HepG2 (cell line): ENCODE measurements around the gene INO80B. TPM values are rescaled to one million over a fixed set of nuclear protein-coding genes. Genes with fewer than 3 reads are reported as not detected.
A peak's percentile ranks its signal among the peaks of the same experiment; 100 is the strongest.

Experiments used
- CREB1 ChIP-seq, 2 experiments: fragments of 450-650 bp in 1 of 2; IDR thresholded peaks; 2 replicates each; pipeline ENCODE4 v1.6.1; 2016 to 2017; ENCODE audit warnings: control low read depth in 1 of 2, mild to moderate bottlenecking in 1 of 2, missing compliant biosample characterization in 1 of 2, missing genetic modification characterization in 1 of 2
- FLYWCH1 ChIP-seq: sonication (generic); formaldehyde crosslinking; IDR thresholded peaks from 2 replicates; pipeline ENCODE4 v1.8.1; 2023; ENCODE audit warnings: mild to moderate bottlenecking, missing genetic modification reagents
- FOXJ3 ChIP-seq: sonication (generic); formaldehyde crosslinking; IDR thresholded peaks from 2 replicates; pipeline ENCODE4 v1.4.0; 2020; ENCODE audit warnings: missing genetic modification reagents, mild to moderate bottlenecking, borderline replicate concordance
- HOXD1 ChIP-seq: sonication (generic); formaldehyde crosslinking; IDR thresholded peaks from 2 replicates; pipeline ENCODE4 v1.5.0; 2020; ENCODE audit warnings: missing genetic modification reagents
- KLF15 ChIP-seq: sonication (generic); formaldehyde crosslinking; IDR thresholded peaks from 2 replicates; pipeline ENCODE4 v1.8.1; 2023; ENCODE audit warnings: borderline replicate concordance, mild to moderate bottlenecking, inconsistent platforms, missing genetic modification reagents, mixed read lengths
- MIER2 ChIP-seq: IDR thresholded peaks from 2 replicates; pipeline ENCODE4 v1.6.1; 2016; ENCODE audit warnings: missing biosample characterization, missing genetic modification reagents
- RCOR2 ChIP-seq: IDR thresholded peaks from 2 replicates; pipeline ENCODE4 v1.6.1; 2016; ENCODE audit warnings: missing biosample characterization, missing genetic modification reagents
- SMARCC2 ChIP-seq: fragments of 450-650 bp; IDR thresholded peaks from 2 replicates; pipeline ENCODE4 v1.6.1; 2017; ENCODE audit warnings: antibody characterized with exemption, mild to moderate bottlenecking
- SRY ChIP-seq: sonication (generic); formaldehyde crosslinking; IDR thresholded peaks from 2 replicates; pipeline ENCODE4 v1.8.0; 2022; ENCODE audit warnings: mild to moderate bottlenecking, missing genetic modification reagents
- TEAD3 ChIP-seq: optimal IDR thresholded peaks from 2 replicates; pipeline ENCODE3; 2016; ENCODE audit warnings: borderline replicate concordance
- ZNF17 ChIP-seq: sonication (generic); formaldehyde crosslinking; IDR thresholded peaks from 2 replicates; pipeline ENCODE4 v1.5.0; 2020; ENCODE audit warnings: mild to moderate bottlenecking, missing genetic modification reagents
- ZNF230 ChIP-seq: sonication (generic); formaldehyde crosslinking; IDR thresholded peaks from 2 replicates; pipeline ENCODE4 v1.4.0; 2020; ENCODE audit warnings: mild to moderate bottlenecking, missing genetic modification reagents
- ZNF513 ChIP-seq: sonication (generic); formaldehyde crosslinking; conservative IDR thresholded peaks from 2 replicates; pipeline ENCODE4 v1.5.0; 2020; ENCODE audit warnings: missing genetic modification reagents
- ZNF605 ChIP-seq: sonication (generic); formaldehyde crosslinking; IDR thresholded peaks from 2 replicates; pipeline ENCODE4 v1.8.0; 2022; ENCODE audit warnings: mild to moderate bottlenecking, missing genetic modification reagents
- ZNF629 ChIP-seq: sonication (generic); formaldehyde crosslinking; conservative IDR thresholded peaks from 2 replicates; pipeline ENCODE4 v1.5.0; 2020; ENCODE audit warnings: missing genetic modification reagents
- ZSCAN30 ChIP-seq: sonication (generic); formaldehyde crosslinking; IDR thresholded peaks from 2 replicates; pipeline ENCODE4 v1.5.0; 2020; ENCODE audit warnings: mild to moderate bottlenecking, missing genetic modification reagents
- polyA plus RNA-seq, 8 experiments: library from polyadenylated mRNA; depleted of rRNA in 3 of 8; stranded (reverse) in 7 of 8; unstranded in 1 of 8; fragments of >200 nt; fragmentation: Illumina TruSeq in 4 of 8; extraction: Trizol in 4 of 8; gene quantifications; 2 replicates each; pipeline versions ENCODE4 v1.2.1 to v1.2.3, GENCODE V29; 2011 to 2016; ENCODE audit warnings: low read depth in 4 of 8, missing spikeins in 1 of 8, mixed read lengths in 1 of 8; ENCODE audit not compliant: insufficient read depth in 1 of 8
- total RNA-seq, 5 experiments: library from RNA; depleted of rRNA; stranded (reverse); fragments of >200 nt; fragmentation: Illumina TruSeq; extraction: Trizol; gene quantifications; 2 replicates each; pipeline ENCODE4 v1.2.3, GENCODE V29; 2016; ENCODE audit warnings: low read depth in 1 of 5
- TF ChIP-seq, protein P1 (sequence below): sonication (generic); formaldehyde crosslinking; IDR thresholded peaks from 2 replicates; pipeline ENCODE4 v1.4.0; 2020; ENCODE audit warnings: missing genetic modification reagents
- TF ChIP-seq, protein P2 (sequence below): sonication (generic); formaldehyde crosslinking; IDR thresholded peaks from 2 replicates; pipeline ENCODE4 v1.9.0; 2021; ENCODE audit warnings: mild to moderate bottlenecking, missing genetic modification reagents
- TF ChIP-seq, protein P3 (sequence below): IDR thresholded peaks from 2 replicates; pipeline ENCODE4 v1.6.1; 2016; ENCODE audit warnings: mild to moderate bottlenecking, missing biosample characterization, missing genetic modification reagents
- TF ChIP-seq, protein P4 (sequence below): sonication (generic); formaldehyde crosslinking; IDR thresholded peaks from 2 replicates; pipeline ENCODE4 v1.8.1; 2023; ENCODE audit warnings: missing genetic modification reagents, mild to moderate bottlenecking, borderline replicate concordance

The INO80B gene
- total and polyA plus RNA-seq, 2 of the 13 experiments (the other 11 are each of a cell fraction or from before 2014, with no cell fraction given), result 6.2 to 14.5 TPM

DNA sequence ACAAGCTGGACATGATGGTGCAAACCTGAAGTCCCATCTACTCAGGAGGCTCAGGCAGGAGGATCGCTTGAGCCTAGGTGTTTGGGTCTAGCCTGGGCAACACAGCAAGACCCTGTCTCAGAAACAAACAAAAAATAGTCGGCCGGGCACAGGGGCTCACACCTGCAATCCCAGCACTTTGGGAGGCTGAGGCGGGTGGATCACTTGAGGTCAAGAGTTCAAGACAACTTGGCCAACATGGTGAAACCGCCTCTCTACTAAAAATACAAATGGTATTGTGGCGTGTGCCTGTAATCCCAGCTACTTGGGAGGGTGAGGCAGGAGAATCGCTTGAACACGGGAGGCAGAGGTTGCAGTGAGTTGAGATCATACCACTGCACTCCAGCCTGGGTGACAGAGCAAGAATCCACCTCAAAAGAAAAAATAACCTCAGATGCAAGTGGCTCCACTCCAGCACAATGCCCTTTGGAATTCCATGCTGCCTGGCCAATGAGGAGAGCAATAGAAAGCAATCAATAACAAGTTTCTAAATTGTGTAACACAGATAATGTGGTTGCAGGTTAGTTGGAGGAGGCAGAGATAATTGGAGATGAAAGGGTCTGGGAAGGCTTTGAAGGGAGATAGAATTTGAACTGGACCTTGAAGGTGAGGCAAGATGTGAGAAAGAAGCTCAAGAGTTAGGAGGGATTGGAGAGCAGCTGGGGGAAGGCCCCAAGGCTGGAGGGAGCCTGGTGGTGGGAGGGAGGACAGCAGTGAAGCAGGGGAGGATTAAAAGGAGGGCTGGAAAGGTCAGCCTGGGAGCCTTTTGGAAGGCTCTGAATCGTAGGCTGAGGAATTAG is 34.0 kb downstream of the INO80B start (continued):
- TF ChIP-seq ZNF513 (CRISPR knock-in tag), result no peak
- 0 out of 2 replicates have a peak, but pooled peaks have one; percentile 43 for TF ChIP-seq ZSCAN30 (CRISPR knock-in tag)
- TF ChIP-seq ZNF17, result no peak
- TF ChIP-seq ZNF230 (CRISPR knock-in tag), result no peak
- TF ChIP-seq ZNF605, result peak; percentile 35; the same call in 1 of the 2 replicates
- TF ChIP-seq, protein P1, sequence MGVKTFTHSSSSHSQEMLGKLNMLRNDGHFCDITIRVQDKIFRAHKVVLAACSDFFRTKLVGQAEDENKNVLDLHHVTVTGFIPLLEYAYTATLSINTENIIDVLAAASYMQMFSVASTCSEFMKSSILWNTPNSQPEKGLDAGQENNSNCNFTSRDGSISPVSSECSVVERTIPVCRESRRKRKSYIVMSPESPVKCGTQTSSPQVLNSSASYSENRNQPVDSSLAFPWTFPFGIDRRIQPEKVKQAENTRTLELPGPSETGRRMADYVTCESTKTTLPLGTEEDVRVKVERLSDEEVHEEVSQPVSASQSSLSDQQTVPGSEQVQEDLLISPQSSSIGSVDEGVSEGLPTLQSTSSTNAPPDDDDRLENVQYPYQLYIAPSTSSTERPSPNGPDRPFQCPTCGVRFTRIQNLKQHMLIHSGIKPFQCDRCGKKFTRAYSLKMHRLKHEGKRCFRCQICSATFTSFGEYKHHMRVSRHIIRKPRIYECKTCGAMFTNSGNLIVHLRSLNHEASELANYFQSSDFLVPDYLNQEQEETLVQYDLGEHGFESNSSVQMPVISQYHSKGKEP (CRISPR knock-in tag), result no peak
- TF ChIP-seq, protein P2, sequence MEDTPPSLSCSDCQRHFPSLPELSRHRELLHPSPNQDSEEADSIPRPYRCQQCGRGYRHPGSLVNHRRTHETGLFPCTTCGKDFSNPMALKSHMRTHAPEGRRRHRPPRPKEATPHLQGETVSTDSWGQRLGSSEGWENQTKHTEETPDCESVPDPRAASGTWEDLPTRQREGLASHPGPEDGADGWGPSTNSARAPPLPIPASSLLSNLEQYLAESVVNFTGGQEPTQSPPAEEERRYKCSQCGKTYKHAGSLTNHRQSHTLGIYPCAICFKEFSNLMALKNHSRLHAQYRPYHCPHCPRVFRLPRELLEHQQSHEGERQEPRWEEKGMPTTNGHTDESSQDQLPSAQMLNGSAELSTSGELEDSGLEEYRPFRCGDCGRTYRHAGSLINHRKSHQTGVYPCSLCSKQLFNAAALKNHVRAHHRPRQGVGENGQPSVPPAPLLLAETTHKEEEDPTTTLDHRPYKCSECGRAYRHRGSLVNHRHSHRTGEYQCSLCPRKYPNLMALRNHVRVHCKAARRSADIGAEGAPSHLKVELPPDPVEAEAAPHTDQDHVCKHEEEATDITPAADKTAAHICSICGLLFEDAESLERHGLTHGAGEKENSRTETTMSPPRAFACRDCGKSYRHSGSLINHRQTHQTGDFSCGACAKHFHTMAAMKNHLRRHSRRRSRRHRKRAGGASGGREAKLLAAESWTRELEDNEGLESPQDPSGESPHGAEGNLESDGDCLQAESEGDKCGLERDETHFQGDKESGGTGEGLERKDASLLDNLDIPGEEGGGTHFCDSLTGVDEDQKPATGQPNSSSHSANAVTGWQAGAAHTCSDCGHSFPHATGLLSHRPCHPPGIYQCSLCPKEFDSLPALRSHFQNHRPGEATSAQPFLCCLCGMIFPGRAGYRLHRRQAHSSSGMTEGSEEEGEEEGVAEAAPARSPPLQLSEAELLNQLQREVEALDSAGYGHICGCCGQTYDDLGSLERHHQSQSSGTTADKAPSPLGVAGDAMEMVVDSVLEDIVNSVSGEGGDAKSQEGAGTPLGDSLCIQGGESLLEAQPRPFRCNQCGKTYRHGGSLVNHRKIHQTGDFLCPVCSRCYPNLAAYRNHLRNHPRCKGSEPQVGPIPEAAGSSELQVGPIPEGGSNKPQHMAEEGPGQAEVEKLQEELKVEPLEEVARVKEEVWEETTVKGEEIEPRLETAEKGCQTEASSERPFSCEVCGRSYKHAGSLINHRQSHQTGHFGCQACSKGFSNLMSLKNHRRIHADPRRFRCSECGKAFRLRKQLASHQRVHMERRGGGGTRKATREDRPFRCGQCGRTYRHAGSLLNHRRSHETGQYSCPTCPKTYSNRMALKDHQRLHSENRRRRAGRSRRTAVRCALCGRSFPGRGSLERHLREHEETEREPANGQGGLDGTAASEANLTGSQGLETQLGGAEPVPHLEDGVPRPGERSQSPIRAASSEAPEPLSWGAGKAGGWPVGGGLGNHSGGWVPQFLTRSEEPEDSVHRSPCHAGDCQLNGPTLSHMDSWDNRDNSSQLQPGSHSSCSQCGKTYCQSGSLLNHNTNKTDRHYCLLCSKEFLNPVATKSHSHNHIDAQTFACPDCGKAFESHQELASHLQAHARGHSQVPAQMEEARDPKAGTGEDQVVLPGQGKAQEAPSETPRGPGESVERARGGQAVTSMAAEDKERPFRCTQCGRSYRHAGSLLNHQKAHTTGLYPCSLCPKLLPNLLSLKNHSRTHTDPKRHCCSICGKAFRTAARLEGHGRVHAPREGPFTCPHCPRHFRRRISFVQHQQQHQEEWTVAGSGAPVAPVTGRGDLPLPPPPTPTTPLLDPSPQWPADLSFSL (CRISPR knock-in tag), result no peak
- no peak for TF ChIP-seq HOXD1 (CRISPR knock-in tag)
- TF ChIP-seq SRY (CRISPR knock-in tag), result no peak
- TF ChIP-seq, protein P3, sequence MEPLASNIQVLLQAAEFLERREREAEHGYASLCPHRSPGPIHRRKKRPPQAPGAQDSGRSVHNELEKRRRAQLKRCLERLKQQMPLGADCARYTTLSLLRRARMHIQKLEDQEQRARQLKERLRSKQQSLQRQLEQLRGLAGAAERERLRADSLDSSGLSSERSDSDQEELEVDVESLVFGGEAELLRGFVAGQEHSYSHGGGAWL (CRISPR knock-in tag), result no peak
- TF ChIP-seq CREB1 (IDR thresholded peaks at IDR 0.05), result no peak
- TF ChIP-seq CREB1 (CRISPR knock-in tag; IDR thresholded peaks at IDR 0.05), result peak; percentile 82
- TF ChIP-seq FLYWCH1 (CRISPR knock-in tag), result no peak
- no peak for TF ChIP-seq ZNF629 (CRISPR knock-in tag)
- peak; percentile 94 for TF ChIP-seq RCOR2
- TF ChIP-seq FOXJ3, result peak; percentile 54; the same call in 1 of the 2 replicates
- TF ChIP-seq, protein P4, sequence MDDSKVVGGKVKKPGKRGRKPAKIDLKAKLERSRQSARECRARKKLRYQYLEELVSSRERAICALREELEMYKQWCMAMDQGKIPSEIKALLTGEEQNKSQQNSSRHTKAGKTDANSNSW (CRISPR knock-in tag), result no peak
- no peak for TF ChIP-seq KLF15
- peak; percentile 93 for TF ChIP-seq TEAD3 (CRISPR knock-in tag)
- no peak for TF ChIP-seq SMARCC2
- peak; percentile 75; the same call in 1 of the 2 replicates for TF ChIP-seq MIER2
